WTC11 (cell line): ENCODE data around the gene CIRBP. TPM values are rescaled to one million over a fixed set of nuclear protein-coding genes. Genes with fewer than 3 reads are reported as not detected.

Source experiments
- ATAC-seq: fragments of 200-7000 bp; cut with Tn5 transposase; 2 replicates; pipeline ENCODE4 v1.10.0; 2021; ENCODE audit warnings: mild to moderate bottlenecking, moderate library complexity
- CTCF ChIA-PET: fragments of 300-600 bp; sonication (Branson Sonifier 250); formaldehyde crosslinking; loops from one replicate; lab custom pipeline; 2021; ENCODE audit warnings: antibody characterized with exemption; lab: Charles Lee
- POLR2A ChIA-PET: fragments of 350-600 bp; sonication (Branson Sonifier 250); formaldehyde crosslinking; loops from one replicate; lab custom pipeline; 2021; ENCODE audit warnings: antibody characterized with exemption; lab: Charles Lee
- DNase-seq: peaks from one replicate; pipeline ENCODE4 v3.0.0; 2021; ENCODE audit warnings: low spot score
- H3K27ac Mint-ChIP-seq: 2 replicates; pipeline ENCODE4 v1.8.0; 2021; ENCODE audit warnings: mixed read lengths
- H3K27me3 Mint-ChIP-seq: 2 replicates; pipeline ENCODE4 v1.8.0; 2021; ENCODE audit warnings: low read depth, mild to moderate bottlenecking, moderate library complexity, mixed read lengths
- H3K36me3 Mint-ChIP-seq: 2 replicates; pipeline ENCODE4 v1.8.0; 2021; ENCODE audit warnings: mixed read lengths
- H3K4me1 Mint-ChIP-seq: 2 replicates; pipeline ENCODE4 v1.8.0; 2022; ENCODE audit warnings: mixed read lengths
- H3K4me3 Mint-ChIP-seq: 2 replicates; pipeline ENCODE4 v1.8.0; 2021; ENCODE audit warnings: mild to moderate bottlenecking, moderate library complexity, mixed read lengths
- H3K9me3 Mint-ChIP-seq: 2 replicates; pipeline ENCODE4 v1.8.0; 2021; ENCODE audit warnings: mixed read lengths
- ELF4 ChIP-seq: sonication (generic); formaldehyde crosslinking; IDR thresholded peaks from 2 replicates; pipeline ENCODE4 v1.8.1; 2022; ENCODE audit warnings: low read depth, mild to moderate bottlenecking, moderate library complexity, missing genetic modification reagents
- EMX1 ChIP-seq: fragments of 250-450 bp; sonication (Bioruptor Pico); IDR thresholded peaks from 2 replicates; pipeline ENCODE4 v1.8.0; 2021; ENCODE audit warnings: mild to moderate bottlenecking
- ETV6 ChIP-seq: sonication (generic); formaldehyde crosslinking; IDR thresholded peaks from 2 replicates; pipeline ENCODE4 v1.8.1; 2022; ENCODE audit warnings: mild to moderate bottlenecking, missing genetic modification reagents
- FOXJ3 ChIP-seq: sonication (generic); formaldehyde crosslinking; IDR thresholded peaks from 2 replicates; pipeline ENCODE4 v1.9.0; 2021; ENCODE audit warnings: missing genetic modification reagents, mild to moderate bottlenecking, borderline replicate concordance
- FOXK1 ChIP-seq: sonication (generic); formaldehyde crosslinking; IDR thresholded peaks from 2 replicates; pipeline ENCODE4 v1.8.0; 2022; ENCODE audit warnings: mild to moderate bottlenecking, moderate library complexity, missing genetic modification reagents
- MXD4 ChIP-seq: fragments of 250-450 bp; sonication (Bioruptor Pico); IDR thresholded peaks from 2 replicates; pipeline ENCODE4 v1.8.0; 2021; ENCODE audit warnings: mild to moderate bottlenecking, moderate library complexity, borderline replicate concordance
- OVOL2 ChIP-seq: fragments of 250-450 bp; sonication (Bioruptor Pico); IDR thresholded peaks from 2 replicates; pipeline ENCODE4 v1.9.0; 2021; ENCODE audit warnings: mild to moderate bottlenecking, borderline replicate concordance
- TEAD1 ChIP-seq: sonication (generic); formaldehyde crosslinking; IDR thresholded peaks from 2 replicates; pipeline ENCODE4 v1.8.0; 2022; ENCODE audit warnings: mild to moderate bottlenecking, missing genetic modification reagents
- TEAD4 ChIP-seq: sonication (generic); formaldehyde crosslinking; IDR thresholded peaks from 2 replicates; pipeline ENCODE4 v1.8.0; 2022; ENCODE audit warnings: mild to moderate bottlenecking, missing genetic modification reagents
- TP53 ChIP-seq: sonication (generic); formaldehyde crosslinking; IDR thresholded peaks from 2 replicates; pipeline ENCODE4 v1.8.1; 2023; ENCODE audit warnings: mild to moderate bottlenecking, missing genetic modification reagents
- ZNF219 ChIP-seq: sonication (generic); formaldehyde crosslinking; IDR thresholded peaks from 2 replicates; pipeline ENCODE4 v1.8.0; 2023; ENCODE audit warnings: missing genetic modification reagents, mild to moderate bottlenecking, borderline replicate concordance
- ZNF232 ChIP-seq: sonication (generic); formaldehyde crosslinking; IDR thresholded peaks from 2 replicates; pipeline ENCODE4 v1.8.0; 2022; ENCODE audit warnings: mild to moderate bottlenecking, missing genetic modification reagents
- ZNF263 ChIP-seq: sonication (generic); formaldehyde crosslinking; IDR thresholded peaks from 2 replicates; pipeline ENCODE4 v1.8.1; 2022; ENCODE audit warnings: low read depth, mild to moderate bottlenecking, moderate library complexity, missing genetic modification reagents
- ZNF671 ChIP-seq: fragments of 250-450 bp; sonication (Bioruptor Pico); IDR thresholded peaks from 2 replicates; pipeline ENCODE4 v1.8.0; 2021; ENCODE audit warnings: mild to moderate bottlenecking
- total RNA-seq: library from RNA; stranded (reverse); gene quantifications from 3 replicates; pipeline ENCODE4 v1.2.3, GENCODE V29; 2021
- TF ChIP-seq, protein P1 (sequence below): sonication (generic); formaldehyde crosslinking; IDR thresholded peaks from 2 replicates; pipeline ENCODE4 v1.8.1; 2022; ENCODE audit warnings: low read depth, missing genetic modification reagents, borderline replicate concordance
- TF ChIP-seq, protein P2 (sequence below): fragments of 250-450 bp; sonication (Bioruptor Pico); IDR thresholded peaks from 2 replicates; pipeline ENCODE4 v1.9.0; 2021; ENCODE audit warnings: mild to moderate bottlenecking
- TF ChIP-seq, protein P3 (sequence below): sonication (generic); formaldehyde crosslinking; IDR thresholded peaks from 2 replicates; pipeline ENCODE4 v1.8.1; 2023; ENCODE audit warnings: mild to moderate bottlenecking, missing genetic modification reagents, moderate library complexity
- TF ChIP-seq, protein P4 (sequence below): sonication (generic); formaldehyde crosslinking; conservative IDR thresholded peaks from 2 replicates; pipeline ENCODE4 v1.8.1; 2023; ENCODE audit warnings: mild to moderate bottlenecking, low read depth, missing genetic modification reagents, moderate library complexity
- TF ChIP-seq, protein P5 (sequence below): sonication (generic); formaldehyde crosslinking; IDR thresholded peaks from 2 replicates; pipeline ENCODE4 v1.8.1; 2022; ENCODE audit warnings: mild to moderate bottlenecking, missing genetic modification reagents, moderate library complexity, borderline replicate concordance
- TF ChIP-seq, protein P6 (sequence below): fragments of 250-450 bp; sonication (Bioruptor Pico); IDR thresholded peaks from 2 replicates; pipeline ENCODE4 v2.1.2; 2022; ENCODE audit warnings: mild to moderate bottlenecking, moderate library complexity
- TF ChIP-seq, protein P7 (sequence below): fragments of 250-450 bp; sonication (Bioruptor Pico); IDR thresholded peaks from 2 replicates; pipeline ENCODE4 v1.9.0; 2021; ENCODE audit warnings: mild to moderate bottlenecking, borderline replicate concordance

The CIRBP gene
- total RNA-seq, 1 experiment from 2014 or later: 298 TPM

DNA sequence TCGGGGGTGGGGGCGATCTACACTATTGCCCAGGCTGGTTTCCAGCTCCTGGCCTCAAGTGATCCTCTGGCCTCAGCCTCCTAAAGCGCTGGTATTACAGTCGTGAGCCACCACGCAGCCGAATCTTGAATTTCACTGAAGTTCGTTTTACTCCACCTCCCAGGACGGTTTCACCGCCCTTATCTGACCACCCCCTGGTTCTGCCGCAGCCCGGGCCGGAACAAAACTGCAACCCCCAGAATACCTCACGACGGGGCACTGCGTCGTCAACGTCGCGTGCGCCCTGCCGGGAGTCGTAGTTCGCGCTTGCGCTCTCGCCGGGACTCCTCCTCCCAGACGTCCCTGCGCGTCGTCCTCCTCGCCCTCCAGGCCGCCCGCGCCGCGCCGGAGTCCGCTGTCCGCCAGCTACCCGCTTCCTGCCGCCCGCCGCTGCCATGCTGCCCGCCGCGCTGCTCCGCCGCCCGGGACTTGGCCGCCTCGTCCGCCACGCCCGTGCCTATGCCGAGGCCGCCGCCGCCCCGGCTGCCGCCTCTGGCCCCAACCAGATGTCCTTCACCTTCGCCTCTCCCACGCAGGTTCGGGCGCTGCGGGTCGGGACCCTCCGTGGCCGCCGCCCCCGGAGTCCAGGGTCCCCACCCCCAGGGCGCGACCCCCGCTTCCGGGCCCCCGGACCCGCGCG lies 27.6 kb upstream of the CIRBP start, which contains the start of gene ATP5F1D:
Gene ATP5F1D (plus strand): TSS at position 335 of the 679 bp plus-strand sequence. CDS start 100 bp downstream, at position 435.
- ATAC-seq (peak; percentile 43), DNase-seq (peak; percentile 95)
- H3K36me3 Mint-ChIP-seq: no peaks in the 10 kb centered on the region
- peak within 1 kb of the TSS; percentile 86 for H3K4me3 Mint-ChIP-seq
- no peaks in the 10 kb centered on the region for H3K9me3 Mint-ChIP-seq
- H3K27ac Mint-ChIP-seq: peak within 1 kb of the TSS; percentile 87
- peaks cover 4% of the 10 kb centered on the region; the same call in 1 of the 2 replicates for H3K27me3 Mint-ChIP-seq
- H3K4me1 Mint-ChIP-seq: peaks cover 26% of the 10 kb centered on the region
- POLR2A ChIA-PET: interaction anchor here (1.7 kb wide), 1 partner anchor 27 kb away, joined by 4 read pairs; no protein-coding TSS in a partner anchor
- CTCF ChIA-PET: interaction anchor here (0.7 to 9.7 kb wide), 11 partner anchors 19 to 177 kb away, joined by 3 to 648 read pairs (median 6); partner anchors contain the start of genes ARHGAP45, CIRBP and GPX4
- TF ChIP-seq ZNF263 (CRISPR knock-in tag) (no peak), ZNF219 (CRISPR knock-in tag) (no peak), ZNF671 (CRISPR knock-in tag) (no peak), TEAD4 (CRISPR knock-in tag) (no peak), OVOL2 (no peak), TEAD1 (CRISPR knock-in tag) (no peak), ZNF232 (CRISPR knock-in tag) (no peak), TP53 (CRISPR knock-in tag) (peak; percentile 69; the same call in 1 of the 2 replicates), FOXK1 (peak; percentile 86), ETV6 (CRISPR knock-in tag) (peak; percentile 39; the same call in 1 of the 2 replicates), EMX1 (CRISPR knock-in tag) (no peak), FOXJ3 (no peak), ELF4 (CRISPR knock-in tag) (no peak), MXD4 (CRISPR knock-in tag) (no peak)
- TF ChIP-seq, protein P1, sequence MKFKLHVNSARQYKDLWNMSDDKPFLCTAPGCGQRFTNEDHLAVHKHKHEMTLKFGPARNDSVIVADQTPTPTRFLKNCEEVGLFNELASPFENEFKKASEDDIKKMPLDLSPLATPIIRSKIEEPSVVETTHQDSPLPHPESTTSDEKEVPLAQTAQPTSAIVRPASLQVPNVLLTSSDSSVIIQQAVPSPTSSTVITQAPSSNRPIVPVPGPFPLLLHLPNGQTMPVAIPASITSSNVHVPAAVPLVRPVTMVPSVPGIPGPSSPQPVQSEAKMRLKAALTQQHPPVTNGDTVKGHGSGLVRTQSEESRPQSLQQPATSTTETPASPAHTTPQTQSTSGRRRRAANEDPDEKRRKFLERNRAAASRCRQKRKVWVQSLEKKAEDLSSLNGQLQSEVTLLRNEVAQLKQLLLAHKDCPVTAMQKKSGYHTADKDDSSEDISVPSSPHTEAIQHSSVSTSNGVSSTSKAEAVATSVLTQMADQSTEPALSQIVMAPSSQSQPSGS: no peak
- TF ChIP-seq, protein P2, sequence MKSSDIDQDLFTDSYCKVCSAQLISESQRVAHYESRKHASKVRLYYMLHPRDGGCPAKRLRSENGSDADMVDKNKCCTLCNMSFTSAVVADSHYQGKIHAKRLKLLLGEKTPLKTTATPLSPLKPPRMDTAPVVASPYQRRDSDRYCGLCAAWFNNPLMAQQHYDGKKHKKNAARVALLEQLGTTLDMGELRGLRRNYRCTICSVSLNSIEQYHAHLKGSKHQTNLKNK (CRISPR knock-in tag): no peak
- TF ChIP-seq, protein P3, sequence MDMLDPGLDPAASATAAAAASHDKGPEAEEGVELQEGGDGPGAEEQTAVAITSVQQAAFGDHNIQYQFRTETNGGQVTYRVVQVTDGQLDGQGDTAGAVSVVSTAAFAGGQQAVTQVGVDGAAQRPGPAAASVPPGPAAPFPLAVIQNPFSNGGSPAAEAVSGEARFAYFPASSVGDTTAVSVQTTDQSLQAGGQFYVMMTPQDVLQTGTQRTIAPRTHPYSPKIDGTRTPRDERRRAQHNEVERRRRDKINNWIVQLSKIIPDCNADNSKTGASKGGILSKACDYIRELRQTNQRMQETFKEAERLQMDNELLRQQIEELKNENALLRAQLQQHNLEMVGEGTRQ (CRISPR knock-in tag): peak; percentile 59
- TF ChIP-seq, protein P4, sequence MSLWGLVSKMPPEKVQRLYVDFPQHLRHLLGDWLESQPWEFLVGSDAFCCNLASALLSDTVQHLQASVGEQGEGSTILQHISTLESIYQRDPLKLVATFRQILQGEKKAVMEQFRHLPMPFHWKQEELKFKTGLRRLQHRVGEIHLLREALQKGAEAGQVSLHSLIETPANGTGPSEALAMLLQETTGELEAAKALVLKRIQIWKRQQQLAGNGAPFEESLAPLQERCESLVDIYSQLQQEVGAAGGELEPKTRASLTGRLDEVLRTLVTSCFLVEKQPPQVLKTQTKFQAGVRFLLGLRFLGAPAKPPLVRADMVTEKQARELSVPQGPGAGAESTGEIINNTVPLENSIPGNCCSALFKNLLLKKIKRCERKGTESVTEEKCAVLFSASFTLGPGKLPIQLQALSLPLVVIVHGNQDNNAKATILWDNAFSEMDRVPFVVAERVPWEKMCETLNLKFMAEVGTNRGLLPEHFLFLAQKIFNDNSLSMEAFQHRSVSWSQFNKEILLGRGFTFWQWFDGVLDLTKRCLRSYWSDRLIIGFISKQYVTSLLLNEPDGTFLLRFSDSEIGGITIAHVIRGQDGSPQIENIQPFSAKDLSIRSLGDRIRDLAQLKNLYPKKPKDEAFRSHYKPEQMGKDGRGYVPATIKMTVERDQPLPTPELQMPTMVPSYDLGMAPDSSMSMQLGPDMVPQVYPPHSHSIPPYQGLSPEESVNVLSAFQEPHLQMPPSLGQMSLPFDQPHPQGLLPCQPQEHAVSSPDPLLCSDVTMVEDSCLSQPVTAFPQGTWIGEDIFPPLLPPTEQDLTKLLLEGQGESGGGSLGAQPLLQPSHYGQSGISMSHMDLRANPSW: no peak
- TF ChIP-seq, protein P5, sequence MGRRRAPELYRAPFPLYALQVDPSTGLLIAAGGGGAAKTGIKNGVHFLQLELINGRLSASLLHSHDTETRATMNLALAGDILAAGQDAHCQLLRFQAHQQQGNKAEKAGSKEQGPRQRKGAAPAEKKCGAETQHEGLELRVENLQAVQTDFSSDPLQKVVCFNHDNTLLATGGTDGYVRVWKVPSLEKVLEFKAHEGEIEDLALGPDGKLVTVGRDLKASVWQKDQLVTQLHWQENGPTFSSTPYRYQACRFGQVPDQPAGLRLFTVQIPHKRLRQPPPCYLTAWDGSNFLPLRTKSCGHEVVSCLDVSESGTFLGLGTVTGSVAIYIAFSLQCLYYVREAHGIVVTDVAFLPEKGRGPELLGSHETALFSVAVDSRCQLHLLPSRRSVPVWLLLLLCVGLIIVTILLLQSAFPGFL (CRISPR knock-in tag): no peak
- TF ChIP-seq, protein P6, sequence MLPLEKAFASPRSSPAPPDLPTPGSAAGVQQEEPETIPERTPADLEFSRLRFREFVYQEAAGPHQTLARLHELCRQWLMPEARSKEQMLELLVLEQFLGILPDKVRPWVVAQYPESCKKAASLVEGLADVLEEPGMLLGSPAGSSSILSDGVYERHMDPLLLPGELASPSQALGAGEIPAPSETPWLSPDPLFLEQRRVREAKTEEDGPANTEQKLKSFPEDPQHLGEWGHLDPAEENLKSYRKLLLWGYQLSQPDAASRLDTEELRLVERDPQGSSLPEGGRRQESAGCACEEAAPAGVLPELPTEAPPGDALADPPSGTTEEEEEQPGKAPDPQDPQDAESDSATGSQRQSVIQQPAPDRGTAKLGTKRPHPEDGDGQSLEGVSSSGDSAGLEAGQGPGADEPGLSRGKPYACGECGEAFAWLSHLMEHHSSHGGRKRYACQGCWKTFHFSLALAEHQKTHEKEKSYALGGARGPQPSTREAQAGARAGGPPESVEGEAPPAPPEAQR (CRISPR knock-in tag): no peak
- TF ChIP-seq, protein P7, sequence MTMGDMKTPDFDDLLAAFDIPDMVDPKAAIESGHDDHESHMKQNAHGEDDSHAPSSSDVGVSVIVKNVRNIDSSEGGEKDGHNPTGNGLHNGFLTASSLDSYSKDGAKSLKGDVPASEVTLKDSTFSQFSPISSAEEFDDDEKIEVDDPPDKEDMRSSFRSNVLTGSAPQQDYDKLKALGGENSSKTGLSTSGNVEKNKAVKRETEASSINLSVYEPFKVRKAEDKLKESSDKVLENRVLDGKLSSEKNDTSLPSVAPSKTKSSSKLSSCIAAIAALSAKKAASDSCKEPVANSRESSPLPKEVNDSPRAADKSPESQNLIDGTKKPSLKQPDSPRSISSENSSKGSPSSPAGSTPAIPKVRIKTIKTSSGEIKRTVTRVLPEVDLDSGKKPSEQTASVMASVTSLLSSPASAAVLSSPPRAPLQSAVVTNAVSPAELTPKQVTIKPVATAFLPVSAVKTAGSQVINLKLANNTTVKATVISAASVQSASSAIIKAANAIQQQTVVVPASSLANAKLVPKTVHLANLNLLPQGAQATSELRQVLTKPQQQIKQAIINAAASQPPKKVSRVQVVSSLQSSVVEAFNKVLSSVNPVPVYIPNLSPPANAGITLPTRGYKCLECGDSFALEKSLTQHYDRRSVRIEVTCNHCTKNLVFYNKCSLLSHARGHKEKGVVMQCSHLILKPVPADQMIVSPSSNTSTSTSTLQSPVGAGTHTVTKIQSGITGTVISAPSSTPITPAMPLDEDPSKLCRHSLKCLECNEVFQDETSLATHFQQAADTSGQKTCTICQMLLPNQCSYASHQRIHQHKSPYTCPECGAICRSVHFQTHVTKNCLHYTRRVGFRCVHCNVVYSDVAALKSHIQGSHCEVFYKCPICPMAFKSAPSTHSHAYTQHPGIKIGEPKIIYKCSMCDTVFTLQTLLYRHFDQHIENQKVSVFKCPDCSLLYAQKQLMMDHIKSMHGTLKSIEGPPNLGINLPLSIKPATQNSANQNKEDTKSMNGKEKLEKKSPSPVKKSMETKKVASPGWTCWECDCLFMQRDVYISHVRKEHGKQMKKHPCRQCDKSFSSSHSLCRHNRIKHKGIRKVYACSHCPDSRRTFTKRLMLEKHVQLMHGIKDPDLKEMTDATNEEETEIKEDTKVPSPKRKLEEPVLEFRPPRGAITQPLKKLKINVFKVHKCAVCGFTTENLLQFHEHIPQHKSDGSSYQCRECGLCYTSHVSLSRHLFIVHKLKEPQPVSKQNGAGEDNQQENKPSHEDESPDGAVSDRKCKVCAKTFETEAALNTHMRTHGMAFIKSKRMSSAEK (CRISPR knock-in tag): no peak
